HL-60 (cell line): Measurements from ENCODE around the gene CFAP141.

Experiments used
- DNase-seq, 2 experiments: peaks; one replicate each; pipeline ENCODE4 v3.0.0-alpha.2; 2010 to 2020; ENCODE audit warnings: low read depth in 1 of 2, low spot score in 1 of 2
- H3K27ac ChIP-seq: fragments of 250-450 bp; sonication (Bioruptor Pico); replicated peaks from 2 replicates; pipeline ENCODE4 v1.5.1; 2020; ENCODE audit warnings: mild to moderate bottlenecking, moderate library complexity
- H3K27me3 ChIP-seq: fragments of 250-450 bp; sonication (Bioruptor Pico); 2 replicates; pipeline ENCODE4 v1.5.1; 2021; ENCODE audit warnings: mild to moderate bottlenecking, moderate library complexity; ENCODE audit not compliant: insufficient read depth, poor library complexity, severe bottlenecking
- H3K4me3 ChIP-seq: replicated peaks from 2 replicates; pipeline ENCODE4 v1.5.1; 2011; ENCODE audit warnings: mild to moderate bottlenecking, control low read depth, low read length; ENCODE audit not compliant: insufficient read depth
- GABPA ChIP-seq: IDR thresholded peaks from 2 replicates; pipeline ENCODE4 v1.6.1; 2012; ENCODE audit warnings: low read depth
- POLR2AphosphoS5 ChIP-seq: IDR thresholded peaks from 2 replicates; pipeline ENCODE4 v1.6.1; 2012; ENCODE audit warnings: low read depth
- SPI1 ChIP-seq: IDR thresholded peaks from 2 replicates; pipeline ENCODE4 v1.6.1; 2012; ENCODE audit warnings: low read depth, mild to moderate bottlenecking, borderline replicate concordance
- TF ChIP-seq, protein P1 (sequence below): IDR thresholded peaks from one replicate; pipeline ENCODE4 v1.5.1; 2011; ENCODE audit warnings: low read length, control low read depth, inconsistent platforms; ENCODE audit not compliant: insufficient read depth
- TF ChIP-seq, protein P2 (sequence below): IDR thresholded peaks from 2 replicates; pipeline ENCODE4 v1.6.1; 2012; ENCODE audit warnings: low read depth; ENCODE audit not compliant: insufficient replicate concordance

Gene CFAP141

DNA sequence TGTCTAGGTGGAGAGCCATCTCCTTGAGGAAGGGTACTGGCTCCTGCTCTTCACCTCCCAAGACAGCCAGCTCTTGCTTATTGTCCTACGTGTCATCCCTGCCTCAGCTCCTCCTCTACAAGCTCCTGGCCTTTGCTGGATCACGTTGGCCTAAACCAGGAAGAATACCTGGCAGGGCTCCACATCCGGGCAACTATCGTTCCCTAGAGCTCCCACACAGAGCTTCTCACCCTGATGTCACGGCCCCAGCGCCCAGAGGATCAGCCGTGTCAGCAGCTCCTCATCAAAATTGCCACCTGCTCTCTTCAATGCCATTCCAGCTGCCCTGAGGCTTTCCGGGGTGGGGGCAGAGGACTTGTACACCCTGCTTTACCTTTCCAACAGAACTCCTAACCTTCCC is 12.3 kb downstream of the CFAP141 start:
- Histone ChIP-seq H3K27me3 (no peaks in the 10 kb centered on the region), H3K27ac (no peak overlapping the region), H3K4me3 (no peak overlapping the region)
- no peak for TF ChIP-seq GABPA
- DNase-seq: no peak

DNA sequence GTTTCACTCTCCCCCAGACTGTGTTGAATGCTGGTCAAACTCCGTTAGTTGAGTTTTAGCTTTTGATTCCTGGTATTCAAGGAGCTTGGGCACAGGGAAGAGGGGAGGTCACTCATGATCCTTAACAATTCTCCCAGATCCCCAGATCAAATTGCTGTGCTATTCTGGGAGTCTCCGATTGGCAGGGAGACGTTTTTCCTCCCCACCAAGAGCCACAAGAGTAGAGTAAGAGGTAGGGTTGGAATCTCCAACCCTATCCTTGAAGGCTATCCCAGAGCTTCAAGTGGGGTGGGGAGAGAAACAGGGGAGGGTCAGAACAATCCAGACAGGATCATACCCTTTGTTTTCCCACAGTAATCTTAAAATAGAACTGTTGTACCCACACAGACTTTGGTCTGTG is 13.7 kb downstream of the CFAP141 start:
- peak overlapping the region; percentile 40 for H3K27ac ChIP-seq
- DNase-seq: no peak
- no peak overlapping the region for H3K4me3 ChIP-seq
- TF ChIP-seq, protein P1, sequence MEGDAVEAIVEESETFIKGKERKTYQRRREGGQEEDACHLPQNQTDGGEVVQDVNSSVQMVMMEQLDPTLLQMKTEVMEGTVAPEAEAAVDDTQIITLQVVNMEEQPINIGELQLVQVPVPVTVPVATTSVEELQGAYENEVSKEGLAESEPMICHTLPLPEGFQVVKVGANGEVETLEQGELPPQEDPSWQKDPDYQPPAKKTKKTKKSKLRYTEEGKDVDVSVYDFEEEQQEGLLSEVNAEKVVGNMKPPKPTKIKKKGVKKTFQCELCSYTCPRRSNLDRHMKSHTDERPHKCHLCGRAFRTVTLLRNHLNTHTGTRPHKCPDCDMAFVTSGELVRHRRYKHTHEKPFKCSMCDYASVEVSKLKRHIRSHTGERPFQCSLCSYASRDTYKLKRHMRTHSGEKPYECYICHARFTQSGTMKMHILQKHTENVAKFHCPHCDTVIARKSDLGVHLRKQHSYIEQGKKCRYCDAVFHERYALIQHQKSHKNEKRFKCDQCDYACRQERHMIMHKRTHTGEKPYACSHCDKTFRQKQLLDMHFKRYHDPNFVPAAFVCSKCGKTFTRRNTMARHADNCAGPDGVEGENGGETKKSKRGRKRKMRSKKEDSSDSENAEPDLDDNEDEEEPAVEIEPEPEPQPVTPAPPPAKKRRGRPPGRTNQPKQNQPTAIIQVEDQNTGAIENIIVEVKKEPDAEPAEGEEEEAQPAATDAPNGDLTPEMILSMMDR: no peak
- TF ChIP-seq, protein P2, sequence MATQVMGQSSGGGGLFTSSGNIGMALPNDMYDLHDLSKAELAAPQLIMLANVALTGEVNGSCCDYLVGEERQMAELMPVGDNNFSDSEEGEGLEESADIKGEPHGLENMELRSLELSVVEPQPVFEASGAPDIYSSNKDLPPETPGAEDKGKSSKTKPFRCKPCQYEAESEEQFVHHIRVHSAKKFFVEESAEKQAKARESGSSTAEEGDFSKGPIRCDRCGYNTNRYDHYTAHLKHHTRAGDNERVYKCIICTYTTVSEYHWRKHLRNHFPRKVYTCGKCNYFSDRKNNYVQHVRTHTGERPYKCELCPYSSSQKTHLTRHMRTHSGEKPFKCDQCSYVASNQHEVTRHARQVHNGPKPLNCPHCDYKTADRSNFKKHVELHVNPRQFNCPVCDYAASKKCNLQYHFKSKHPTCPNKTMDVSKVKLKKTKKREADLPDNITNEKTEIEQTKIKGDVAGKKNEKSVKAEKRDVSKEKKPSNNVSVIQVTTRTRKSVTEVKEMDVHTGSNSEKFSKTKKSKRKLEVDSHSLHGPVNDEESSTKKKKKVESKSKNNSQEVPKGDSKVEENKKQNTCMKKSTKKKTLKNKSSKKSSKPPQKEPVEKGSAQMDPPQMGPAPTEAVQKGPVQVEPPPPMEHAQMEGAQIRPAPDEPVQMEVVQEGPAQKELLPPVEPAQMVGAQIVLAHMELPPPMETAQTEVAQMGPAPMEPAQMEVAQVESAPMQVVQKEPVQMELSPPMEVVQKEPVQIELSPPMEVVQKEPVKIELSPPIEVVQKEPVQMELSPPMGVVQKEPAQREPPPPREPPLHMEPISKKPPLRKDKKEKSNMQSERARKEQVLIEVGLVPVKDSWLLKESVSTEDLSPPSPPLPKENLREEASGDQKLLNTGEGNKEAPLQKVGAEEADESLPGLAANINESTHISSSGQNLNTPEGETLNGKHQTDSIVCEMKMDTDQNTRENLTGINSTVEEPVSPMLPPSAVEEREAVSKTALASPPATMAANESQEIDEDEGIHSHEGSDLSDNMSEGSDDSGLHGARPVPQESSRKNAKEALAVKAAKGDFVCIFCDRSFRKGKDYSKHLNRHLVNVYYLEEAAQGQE: no peak
- no peak for TF ChIP-seq POLR2AphosphoS5
- no peak for TF ChIP-seq SPI1
- no peak for TF ChIP-seq GABPA
- no peaks in the 10 kb centered on the region for H3K27me3 ChIP-seq

DNA sequence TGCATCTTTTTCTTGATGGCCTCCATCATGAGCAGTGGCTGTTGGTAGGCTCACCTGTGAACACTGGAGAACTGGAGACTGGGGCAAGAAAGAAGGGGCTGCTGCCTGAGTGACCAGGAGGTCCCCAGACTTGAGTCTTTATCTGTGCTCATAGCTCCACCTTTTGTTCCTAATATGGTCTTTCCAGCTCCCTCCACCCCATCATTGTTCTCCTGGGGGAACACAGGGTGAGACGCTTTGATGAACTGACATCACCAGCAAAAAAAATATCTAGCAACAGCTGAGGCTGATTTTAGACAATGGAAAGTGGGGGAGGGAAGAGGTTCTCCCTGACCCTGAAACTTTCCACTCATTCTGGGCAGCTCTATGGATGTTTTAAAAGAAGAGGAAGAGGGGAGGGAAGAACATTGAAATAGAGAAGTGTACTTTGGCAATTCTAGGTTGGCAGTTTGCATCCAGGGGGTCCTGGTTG is 14.1 kb downstream of the CFAP141 start, which contains the start of gene TPM3:
Gene TPM3 (minus strand): TSS at position 111 of the 472 bp plus-strand sequence. CDS start 82 bp downstream, at position 29.
- no peak within 1 kb of the TSS for H3K4me3 ChIP-seq
- TF ChIP-seq SPI1 (peak; percentile 98), GABPA (no peak)
- peak within 1 kb of the TSS; percentile 40 for H3K27ac ChIP-seq
- DNase-seq: peak in 1 of 2 experiments; percentile 51
- H3K27me3 ChIP-seq: no peaks in the 10 kb centered on the region

DNA sequence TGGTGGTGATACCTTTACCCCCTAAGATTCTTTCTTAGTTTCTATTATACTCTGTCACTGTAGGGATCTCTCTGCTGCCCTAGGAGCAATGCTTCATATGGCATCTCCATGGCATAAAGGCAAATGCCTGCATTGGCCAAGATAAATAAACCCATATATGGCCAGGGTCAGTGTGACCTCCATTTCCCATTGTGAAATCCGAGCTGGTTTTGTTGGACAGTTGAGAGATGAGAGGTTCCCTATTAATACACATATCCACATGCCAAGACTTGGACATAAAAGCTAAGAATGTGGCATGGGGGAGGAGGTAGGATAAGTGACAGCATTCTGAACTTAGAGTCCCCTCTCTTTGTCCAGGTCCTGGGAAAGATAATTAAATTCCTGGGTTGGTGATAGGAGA is 15.6 kb downstream of the CFAP141 start:
- Histone ChIP-seq H3K27me3 (no peaks in the 10 kb centered on the region), H3K4me3 (no peak overlapping the region), H3K27ac (no peak overlapping the region)
- TF ChIP-seq POLR2AphosphoS5 (no peak), SPI1 (no peak), GABPA (no peak)
- TF ChIP-seq, protein P2: no peak
- no peak for DNase-seq

DNA sequence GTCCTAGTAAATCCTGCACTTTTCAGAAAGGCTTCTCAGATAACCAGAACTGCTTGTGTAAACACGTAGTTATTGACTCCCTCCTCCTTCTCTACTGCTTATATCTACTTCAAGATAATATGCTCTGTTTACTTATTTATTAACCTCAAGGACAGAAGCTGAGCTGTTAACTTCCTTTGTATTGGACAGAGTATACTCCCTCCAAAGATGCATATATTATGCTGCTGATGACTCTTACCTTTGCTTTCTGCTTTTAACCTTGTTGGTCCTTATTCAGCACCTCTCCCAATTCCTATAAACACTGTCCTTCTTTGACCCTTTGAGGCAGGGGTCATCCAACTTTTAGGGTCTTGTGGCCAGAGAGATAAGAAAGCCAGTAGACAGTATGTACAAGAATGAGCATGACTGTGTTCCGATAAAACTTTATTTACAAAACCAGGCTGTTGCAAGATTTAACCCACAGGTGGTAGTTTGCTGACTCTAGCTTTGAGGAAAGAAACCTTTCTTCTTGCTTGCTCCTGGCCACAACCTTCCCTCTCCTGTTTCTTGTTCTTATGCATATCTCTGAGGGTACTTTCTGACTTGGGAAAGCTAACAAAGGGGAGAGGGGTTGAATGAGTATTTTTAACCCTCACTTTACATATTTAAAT is 19.2 kb downstream of the CFAP141 start:
- Histone ChIP-seq H3K4me3 (no peak overlapping the region), H3K27ac (no peak overlapping the region), H3K27me3 (no peaks in the 10 kb centered on the region)
- DNase-seq: no peak
- TF ChIP-seq POLR2AphosphoS5: no peak
- no peak for TF ChIP-seq GABPA
- TF ChIP-seq, protein P1: no peak
- TF ChIP-seq, protein P2: no peak
- TF ChIP-seq SPI1: no peak
